HG03135 (cell line): Measurements from ENCODE around the gene NUP188.
A peak's percentile ranks its signal among the peaks of the same experiment; 100 is the strongest.

Source experiments
- ATAC-seq: cut with Tn5 transposase; IDR thresholded peaks from one replicate; pipeline ENCODE4 v1.9.1; 2021; ENCODE audit warnings: mild to moderate bottlenecking, moderate library complexity; ENCODE audit not compliant: unreplicated experiment

The NUP188 gene

DNA sequence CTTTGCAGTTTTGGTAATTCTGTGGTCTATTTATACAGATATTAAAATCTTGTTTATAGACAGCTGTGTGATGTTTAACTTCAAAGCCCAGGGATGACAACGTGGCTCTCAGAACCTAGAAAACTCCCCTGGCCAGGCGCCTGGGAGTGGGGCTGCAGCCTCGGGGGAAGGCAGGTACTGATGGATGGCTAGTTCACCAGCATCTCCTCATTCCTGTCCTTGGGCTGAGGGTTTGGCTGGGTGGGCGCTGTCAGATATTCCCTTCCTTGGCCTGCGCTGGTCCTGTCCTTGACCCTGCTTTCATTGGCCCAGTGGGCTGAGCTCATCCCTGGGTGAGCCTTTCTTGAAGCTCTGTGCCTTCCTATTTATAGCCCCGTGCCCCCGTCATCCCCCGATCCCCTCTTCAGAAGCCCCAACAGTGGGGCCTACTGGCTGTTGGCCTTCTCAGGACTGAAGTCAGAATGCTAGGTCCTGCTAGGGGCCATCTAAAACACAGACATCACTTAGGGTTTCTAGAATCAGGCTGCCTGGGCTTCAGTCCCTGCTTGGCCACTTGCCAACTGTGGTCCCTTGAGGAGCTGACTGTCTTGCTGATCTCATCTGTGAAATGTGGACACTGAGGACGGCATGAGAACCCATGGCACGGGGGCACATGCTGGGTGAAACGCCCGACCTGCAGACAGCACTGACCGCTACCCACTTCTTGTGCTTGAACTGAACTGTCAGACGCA lies 59.7 kb downstream of the NUP188 start:
- no peak for ATAC-seq

DNA sequence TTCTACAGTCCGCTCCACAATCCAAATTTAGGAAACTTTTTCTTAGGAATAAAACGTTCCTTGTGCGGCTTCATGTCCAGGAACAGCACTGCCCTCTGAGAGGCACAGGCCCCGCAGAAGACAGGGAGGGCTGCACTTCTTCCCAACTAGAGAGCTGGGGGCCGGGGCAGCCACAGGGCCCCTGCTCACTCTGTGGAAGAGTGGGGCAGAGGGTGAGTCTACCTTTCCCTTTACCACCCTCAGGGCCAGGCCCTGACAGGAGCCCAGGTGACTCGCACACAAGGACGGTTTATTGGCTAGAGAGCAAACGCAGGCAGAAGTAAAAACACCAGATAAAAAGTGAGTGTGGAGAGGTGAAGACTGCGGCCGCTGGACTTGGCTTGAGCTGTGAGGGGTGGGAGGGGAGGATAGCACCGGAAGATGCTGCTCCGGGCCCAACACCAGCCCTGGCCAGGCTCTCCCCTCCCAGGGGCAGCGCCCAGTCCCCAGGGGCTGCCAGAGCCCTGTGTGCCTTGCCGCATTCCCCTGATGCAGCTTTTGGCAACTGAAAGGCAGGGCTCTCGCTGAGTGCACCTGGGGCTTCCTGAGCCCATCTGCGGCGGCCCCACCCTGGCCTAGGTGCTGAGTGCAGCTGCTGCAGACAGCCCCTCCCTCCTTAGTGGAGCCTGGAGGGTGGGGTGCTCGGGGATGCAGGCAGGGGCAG lies 60.4 kb downstream of the NUP188 start:
- ATAC-seq: no peak

DNA sequence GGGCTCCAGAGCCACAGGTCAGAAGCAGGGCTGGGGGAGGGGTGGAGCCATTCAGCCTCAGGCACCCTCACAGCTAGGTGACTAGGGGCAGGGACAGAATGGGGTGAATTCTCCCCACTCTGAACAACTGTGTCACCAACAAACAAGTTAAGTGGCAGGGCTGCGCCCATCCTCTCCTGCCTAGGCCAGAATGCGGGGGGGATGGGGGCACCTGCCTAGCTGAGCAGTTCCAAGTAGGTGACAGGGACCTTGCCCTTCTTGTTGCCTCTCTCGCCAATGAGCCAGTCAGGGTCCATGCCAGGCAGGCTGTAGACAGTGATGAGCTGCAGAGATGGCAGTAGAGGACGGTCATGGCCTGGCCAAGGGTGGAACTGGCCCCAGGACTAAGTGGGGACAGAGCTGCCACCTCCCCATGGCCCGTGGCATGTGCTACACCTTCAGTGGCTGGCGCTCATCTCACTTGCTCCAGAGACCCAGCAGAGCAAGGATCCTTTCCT lies 61.0 kb downstream of the NUP188 start:
- no peak for ATAC-seq

DNA sequence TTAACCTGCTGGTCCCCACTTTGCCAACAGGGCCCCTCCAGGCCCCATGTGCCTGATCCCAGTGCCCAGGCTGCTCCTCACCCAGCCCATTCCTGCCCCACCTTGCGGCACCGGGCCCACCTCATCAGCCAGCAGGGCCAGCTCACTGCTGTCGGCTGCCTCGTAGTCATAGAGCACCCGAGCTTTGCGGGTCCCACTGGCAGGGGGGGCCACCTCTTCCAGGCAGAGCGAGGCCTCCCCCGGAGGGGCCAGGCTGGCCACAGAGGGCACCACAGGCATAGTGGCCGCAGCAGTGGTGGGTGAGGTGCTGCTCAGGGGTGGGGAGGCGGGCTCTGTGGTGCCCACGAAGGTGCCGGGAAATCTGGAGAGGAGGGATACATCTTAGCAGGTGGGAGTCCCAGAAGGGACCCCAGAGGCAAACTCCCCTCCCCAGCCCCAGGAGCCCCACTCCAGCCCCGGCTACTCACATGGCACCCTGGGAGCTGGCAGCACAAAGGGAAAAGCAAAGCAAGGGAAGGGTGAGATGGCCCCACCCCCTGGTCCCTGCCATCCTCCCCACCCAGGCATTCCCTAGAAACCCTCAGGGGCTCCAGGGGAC lies 61.6 kb downstream of the NUP188 start:
- ATAC-seq: no peak

DNA sequence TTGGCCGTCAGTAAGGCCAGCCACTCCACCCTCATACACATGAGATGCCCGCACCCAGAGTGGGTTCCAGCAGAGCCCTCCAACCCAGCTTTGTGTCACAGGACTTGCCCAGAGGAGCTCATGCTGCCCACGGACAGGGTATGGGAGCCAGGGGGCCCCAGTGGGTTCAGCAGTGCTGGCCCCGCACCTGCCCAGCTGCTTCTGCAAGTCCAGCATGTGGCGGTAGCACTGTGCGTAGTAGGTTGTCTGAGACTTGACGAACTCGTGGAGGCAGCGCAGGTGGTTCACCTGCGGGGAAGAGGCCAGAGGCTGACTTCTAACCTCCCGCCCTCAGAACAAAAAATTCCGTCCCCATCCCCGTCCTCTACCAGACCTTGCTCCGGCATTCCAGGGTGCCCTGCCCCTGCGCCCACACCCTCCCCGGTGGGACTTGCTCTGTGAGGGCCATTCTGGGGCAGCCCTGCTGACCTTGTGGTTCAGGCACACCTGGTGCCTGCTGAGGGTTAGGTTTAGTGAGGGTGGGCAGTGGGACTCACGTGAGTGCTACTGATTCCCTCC lies 62.2 kb downstream of the NUP188 start:
- ATAC-seq: no peak

DNA sequence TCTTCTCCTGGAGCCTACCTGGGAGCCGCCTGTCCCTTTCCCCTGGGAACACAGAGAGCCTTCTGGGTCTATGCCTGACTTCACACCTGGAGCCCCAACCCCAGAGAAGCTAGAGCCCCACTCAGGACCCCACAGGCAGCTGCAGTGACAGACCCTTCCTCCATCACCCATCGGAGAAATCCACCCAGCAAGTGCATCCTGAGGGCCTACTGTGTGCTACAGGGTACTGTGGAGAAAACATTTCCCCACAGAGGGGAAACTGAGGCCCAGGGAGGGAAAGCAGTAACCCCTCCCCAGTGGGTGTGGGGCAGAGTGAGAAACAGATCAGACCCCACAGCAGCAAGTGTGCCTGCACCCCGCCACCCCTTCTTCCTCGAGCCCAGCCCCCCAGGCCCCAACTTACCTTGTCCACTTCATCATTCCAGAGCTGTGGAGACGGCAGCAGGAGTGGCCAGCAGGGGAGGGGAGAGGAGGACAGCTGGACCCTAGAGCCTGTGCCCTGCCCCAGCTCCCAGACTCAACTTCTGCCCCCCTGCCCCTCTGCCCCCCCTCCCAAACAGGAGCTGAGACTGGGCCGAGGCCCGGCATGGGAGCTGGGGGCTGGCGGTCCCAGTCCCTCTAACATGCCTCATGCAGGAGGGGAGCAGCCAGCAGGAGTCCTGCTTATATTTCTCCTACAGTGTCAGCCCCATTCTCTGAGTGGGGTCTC lies 62.9 kb downstream of the NUP188 start:
- no peak for ATAC-seq

DNA sequence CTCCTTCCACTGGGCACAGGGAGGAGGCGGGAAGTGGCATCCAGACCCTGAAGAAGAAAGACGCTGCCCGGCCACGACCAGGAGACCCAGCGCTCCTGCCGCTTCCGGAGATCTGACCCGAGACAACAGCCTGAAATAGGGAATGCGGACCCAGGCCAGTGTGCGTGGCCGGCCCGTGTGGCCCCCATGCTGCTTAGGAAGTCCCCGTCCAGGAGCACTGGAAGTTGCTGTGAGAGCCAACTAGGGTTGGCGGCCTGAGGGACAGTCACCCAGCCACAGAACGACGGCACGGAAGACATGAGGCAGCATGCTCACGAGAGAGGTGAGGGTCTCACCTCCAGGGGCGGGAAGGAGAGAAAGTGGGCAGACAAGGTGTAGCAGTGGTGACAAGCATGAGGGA lies 63.7 kb downstream of the NUP188 start:
- no peak for ATAC-seq

DNA sequence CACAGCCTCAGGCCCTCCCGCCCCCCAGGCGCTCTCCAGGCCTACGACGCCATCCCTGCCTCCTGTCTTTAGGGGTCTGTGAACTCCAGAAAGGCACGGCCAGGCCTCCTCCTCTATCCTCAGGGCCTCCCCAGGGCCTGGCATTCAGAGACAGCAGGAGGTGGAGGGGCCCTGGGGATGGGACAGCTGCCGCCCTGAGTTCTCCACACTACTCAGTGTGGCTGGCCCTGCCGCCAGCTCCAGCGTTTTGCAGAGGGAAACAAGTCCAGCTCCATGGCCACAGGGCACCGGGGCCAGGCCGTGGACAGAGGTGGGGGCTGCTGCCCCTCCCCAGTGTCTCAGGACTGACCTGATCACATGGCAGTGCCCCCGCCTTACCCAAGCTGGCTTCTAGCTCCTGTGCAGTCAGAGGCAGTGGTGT lies 64.3 kb downstream of the NUP188 start:
- ATAC-seq: no peak

DNA sequence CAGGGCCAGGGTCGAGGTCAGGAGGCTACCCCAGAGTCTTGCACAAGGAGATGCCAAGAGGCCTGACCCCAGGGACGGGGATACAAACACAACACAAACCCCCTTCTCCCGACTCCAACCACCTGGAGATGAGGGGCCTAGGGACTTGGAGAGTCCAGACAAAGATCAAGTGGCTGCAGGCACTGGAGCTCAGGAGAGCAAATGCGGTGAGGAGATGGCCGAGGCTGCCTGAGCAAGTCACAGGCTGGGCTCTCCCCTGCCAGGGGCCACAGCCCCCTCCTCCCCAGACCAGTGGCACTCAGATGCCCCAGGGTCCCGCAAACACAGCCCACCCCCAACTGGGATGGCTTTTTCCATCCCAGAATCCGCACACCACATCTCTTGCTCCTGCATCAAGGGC lies 64.8 kb downstream of the NUP188 start:
- ATAC-seq: no peak

DNA sequence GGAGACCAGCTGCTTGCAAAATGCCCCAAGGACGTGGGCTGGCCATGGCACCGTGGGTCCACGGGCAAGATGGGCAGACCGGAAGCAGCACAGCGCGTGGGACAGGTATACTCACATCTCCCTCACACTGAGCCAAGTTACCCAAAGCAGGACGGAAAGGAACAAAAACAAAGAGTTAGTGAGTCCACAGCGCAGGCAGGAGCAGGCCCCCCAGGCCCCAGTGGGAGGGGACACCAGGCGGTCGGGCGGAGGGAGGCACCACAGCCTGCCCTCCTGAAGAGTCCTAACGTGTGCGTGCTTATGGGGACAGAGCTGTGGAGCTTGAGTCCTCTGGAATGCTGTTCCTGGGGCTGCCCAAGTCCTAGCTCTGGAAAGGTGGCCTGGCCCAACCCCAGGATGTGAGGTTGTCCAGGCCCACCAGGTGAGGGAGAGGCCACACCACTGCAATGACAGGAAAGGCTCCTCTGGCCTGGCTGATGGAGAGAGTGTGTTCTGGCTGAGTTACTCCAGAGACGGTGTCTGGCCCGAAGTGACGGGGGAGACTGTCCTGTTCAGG lies 65.5 kb downstream of the NUP188 start:
- no peak for ATAC-seq

DNA sequence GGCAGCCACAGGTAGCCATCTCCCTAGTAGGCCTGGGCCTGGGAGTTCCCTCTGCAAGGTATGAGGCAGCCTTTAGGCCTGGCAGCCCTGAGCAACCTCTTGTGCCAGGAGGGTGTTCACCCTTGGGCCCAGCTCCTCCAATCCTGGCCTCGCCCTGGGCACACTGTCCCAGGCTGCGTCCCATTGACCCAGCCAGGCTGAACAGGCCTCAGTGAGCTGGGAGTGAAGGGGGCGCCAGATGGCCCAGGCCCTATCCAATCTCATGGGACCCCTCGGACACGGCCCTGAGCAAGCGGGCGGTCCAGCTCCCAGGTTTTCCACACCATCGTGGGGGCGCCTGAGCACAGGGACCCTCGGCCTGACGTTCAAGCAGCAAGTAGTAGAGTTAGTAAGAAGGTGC lies 66.2 kb downstream of the NUP188 start:
- no peak for ATAC-seq

DNA sequence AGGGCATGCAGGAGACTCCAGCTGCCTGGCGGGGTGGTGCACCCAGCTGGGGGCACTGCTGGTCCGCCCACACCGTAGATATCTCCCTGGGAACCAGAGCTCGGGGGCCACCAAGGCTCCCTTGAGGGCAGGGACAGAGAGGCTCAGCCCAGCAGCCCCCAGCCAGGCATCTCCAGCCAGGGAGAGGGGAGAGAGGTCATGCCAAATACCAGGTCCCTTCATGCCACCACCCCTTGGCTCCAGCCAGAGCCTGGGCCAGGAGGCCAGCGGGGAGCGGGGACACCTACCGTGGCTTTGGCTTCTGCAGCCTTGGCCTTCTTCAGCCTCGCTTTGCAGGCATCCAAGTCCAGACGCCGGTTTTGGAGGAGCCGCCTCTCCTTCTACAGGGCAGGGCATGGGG lies 66.6 kb downstream of the NUP188 start:
- ATAC-seq: no peak

DNA sequence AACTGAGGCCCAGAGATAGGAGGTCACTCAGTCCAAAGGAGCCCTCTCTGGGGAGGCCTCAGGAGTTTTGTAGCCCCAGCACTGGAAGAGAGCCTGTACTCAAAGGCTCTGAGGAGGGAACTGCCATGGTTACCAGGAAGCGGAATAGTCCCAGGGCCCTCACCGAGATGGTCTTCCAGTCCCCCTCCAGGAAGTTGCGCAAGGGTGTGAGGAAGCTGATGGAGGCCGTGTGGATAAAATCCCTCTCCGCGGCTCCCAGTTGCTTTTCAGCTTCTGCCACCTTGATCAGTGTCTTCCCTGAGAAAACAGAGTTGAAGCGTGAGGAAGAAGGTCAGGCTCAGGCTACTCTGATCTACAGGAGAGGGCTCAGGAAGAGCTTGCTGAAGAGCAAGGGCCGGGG lies 67.1 kb downstream of the NUP188 start:
- no peak for ATAC-seq

DNA sequence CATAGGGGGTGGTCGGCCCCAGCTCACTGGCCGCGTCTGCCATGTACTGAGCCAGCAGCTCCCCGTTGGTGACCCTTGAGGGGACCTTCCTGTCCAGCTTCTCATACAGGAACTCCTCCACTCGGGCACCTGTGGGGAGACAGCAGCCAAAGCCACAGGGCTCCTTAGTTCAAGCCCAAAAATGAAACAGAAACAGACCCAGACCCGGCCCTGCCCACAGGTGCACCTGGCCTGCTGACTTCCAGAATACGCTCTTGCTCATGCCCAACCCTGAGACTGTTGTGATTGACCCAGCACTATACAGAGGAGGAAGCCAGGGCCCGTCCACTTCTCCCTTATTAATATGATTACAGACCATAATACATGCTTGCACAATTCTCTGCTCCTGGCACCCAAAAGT lies 73.6 kb downstream of the NUP188 start:
- ATAC-seq: peak; percentile 81

DNA sequence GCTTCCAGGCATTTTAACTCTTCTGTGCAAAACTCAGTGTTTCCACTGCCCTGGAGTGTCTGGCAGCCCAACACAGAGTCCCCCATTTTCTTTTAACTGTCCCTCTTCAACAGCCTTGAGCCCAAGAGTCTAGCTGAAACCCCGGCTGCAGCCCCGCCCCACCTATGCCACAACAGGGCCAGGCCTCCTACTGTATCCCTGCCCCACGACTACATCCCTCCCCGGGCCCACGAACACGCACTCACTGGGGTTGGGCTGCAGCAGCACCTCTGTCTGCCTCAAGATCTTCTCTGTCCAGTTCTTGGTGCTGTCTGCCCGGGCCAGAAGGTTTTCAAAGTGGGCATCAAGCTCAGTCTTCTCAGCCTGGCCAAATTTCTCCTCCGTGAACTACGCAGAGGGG lies 74.5 kb downstream of the NUP188 start:
- ATAC-seq: no peak

DNA sequence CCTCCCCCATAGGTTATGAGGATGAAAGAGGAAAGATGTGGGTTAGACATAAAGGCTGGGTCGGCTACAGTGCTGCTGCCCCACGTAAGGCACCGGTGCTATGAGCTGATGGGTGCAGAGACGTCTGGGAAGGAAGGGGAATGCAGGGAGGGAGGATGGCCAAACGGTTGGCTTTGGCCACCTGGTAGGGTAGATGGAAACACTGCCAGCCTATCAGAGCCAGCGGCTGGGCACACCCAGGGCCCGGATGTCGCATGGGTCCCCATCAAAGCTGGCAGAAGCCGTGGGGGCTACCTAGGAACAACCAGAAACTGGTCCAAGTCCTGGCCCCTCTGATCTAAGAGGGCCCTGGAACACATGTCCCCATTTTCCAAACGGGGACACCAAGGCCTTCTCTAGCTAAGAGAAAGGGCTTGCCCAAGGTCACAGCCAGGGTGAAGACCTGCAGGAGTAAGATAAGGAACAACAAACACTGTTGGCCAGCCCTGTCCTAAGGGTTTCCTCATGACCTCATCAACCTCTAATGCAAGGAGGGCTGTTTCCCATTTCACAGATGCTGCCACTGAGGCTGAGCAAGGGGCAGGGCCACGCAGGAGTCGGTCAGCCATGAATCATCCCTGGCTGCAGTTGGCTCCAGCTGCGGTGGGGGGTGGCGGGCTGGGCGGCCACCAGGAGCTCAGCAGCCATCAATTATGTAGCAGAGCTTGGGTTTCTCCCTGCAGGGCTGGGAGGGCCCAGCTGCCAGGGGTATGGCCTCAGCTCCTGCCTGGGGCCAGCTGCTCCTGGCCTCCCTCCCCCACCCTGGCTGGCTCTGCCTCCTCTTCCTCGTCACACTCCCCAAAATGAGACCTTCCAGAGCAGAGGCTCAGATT lies 75.8 kb downstream of the NUP188 start:
- ATAC-seq: no peak

DNA sequence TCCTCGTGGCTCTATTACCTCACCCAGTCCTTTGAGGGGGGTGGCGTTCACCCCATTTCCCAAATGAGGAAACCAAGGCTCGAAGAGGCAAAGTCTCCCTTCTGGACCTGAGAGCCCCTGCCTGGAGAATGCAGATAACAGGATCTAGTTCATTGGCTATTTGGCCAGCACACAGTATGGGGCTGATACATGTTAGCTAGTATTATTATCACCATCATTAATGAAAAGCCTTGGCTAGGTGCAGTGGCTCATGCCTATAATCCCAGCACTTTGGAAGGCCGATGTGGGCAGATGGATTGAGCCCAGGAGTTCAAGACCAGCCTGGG lies 76.4 kb downstream of the NUP188 start:
- no peak for ATAC-seq

DNA sequence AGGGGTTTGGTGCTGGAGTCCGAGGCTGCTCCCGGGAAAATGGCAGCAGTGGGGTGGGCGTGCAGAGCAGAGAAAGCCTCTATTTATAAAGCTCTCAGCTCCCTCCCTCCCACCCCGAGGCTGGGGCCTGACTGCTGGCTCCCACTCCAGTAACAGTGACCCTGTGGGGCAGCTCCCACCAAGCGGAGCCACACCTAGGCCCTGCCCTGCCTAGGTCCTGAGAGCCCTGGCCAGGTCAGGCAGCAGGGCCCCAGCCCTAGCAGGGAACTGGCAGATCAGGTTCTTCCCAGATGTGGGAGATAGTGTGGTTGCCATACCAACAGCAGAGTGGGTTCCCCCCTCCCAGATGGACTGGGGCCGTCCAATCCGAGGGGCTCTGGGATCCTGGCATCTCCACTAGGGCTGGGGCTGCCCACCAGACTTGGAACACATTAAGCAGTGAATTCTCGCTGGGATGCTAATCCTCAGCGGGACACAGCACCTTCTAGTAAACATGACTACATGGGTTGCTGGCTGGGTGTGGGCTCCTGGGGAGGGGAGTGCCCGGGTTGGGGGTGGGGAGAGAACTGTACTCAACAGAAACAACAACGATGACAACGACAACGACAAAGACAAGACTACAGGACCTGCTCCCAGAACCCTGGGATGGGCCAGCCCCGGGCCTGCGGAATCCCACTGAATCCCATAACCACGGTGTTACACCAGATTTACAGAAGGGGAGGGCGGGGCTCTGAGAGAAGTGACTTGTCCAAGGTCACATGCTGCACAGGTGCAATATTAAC lies 79.1 kb downstream of the NUP188 start:
- ATAC-seq: no peak

DNA sequence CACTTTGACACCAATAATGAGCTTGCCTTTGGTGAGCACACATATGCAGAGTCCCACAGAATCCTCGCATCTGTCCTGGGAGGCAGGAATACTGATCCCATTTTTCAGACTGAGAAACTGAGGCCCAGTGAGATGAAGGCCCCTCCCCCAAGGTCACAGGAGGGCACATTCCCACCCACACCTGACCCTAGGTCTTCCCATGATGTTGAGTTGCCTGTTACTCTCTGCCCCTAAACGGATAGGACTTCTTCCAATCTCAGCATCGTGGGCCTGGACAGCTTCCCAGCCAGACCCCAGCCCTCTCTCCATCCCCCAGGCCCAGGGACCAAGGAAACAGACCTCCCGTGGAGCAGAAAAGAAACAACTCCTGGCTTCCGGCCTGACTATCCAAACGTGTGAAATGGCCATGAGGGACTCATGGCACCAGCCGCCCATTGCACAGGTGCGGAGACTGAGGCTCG lies 79.8 kb downstream of the NUP188 start:
- no peak for ATAC-seq
